HG02798 (cell line): Measurements from ENCODE around the gene EFCAB11.

ENCODE experiments used
- ATAC-seq: cut with Tn5 transposase; IDR thresholded peaks from one replicate; pipeline ENCODE4 v1.9.1; 2021; ENCODE audit warnings: mild to moderate bottlenecking; ENCODE audit not compliant: unreplicated experiment, poor library complexity

The EFCAB11 gene

GRCh38 chr14:89781046-89781445 lies 173.5 kb downstream of the EFCAB11 start:
- ATAC-seq: no peak

- ATAC-seq: no peak
Measured at GRCh38 chr14:89779707-89780106, 174.8 kb downstream of the EFCAB11 start.

- no peak for ATAC-seq
Measured at GRCh38 chr14:89775946-89776345, 178.6 kb downstream of the EFCAB11 start.

GRCh38 chr14:89775151-89775550 lies 179.4 kb downstream of the EFCAB11 start:
- no peak for ATAC-seq

- peak; percentile 83 for ATAC-seq
Measured at GRCh38 chr14:89773644-89774316, 180.8 kb downstream of the EFCAB11 start.

GRCh38 chr14:89773151-89773550 lies 181.4 kb downstream of the EFCAB11 start:
- ATAC-seq: peak; percentile 59

GRCh38 chr14:89771251-89771650 lies 183.3 kb downstream of the EFCAB11 start:
- no peak for ATAC-seq

GRCh38 chr14:89767861-89768268 lies 186.7 kb downstream of the EFCAB11 start:
- peak; percentile 84 for ATAC-seq

GRCh38 chr14:89767131-89767530 lies 187.4 kb downstream of the EFCAB11 start:
- no peak for ATAC-seq

- ATAC-seq: no peak
Measured at GRCh38 chr14:89765346-89765745, 189.2 kb downstream of the EFCAB11 start.

- ATAC-seq: no peak
Measured at GRCh38 chr14:89760086-89760485, 194.4 kb downstream of the EFCAB11 start.

- ATAC-seq: no peak
Measured at GRCh38 chr14:89757313-89757939, 197.1 kb downstream of the EFCAB11 start.

GRCh38 chr14:89755816-89756215 lies 198.7 kb downstream of the EFCAB11 start:
- ATAC-seq: no peak

- no peak for ATAC-seq
Measured at GRCh38 chr14:89753828-89754412, 200.6 kb downstream of the EFCAB11 start.

GRCh38 chr14:89750908-89751392 lies 203.6 kb downstream of the EFCAB11 start:
- ATAC-seq: no peak

GRCh38 chr14:89750281-89750755 lies 204.2 kb downstream of the EFCAB11 start:
- no peak for ATAC-seq

GRCh38 chr14:89748004-89748403 lies 206.5 kb downstream of the EFCAB11 start:
- ATAC-seq: no peak

GRCh38 chr14:89747126-89747525 lies 207.4 kb downstream of the EFCAB11 start:
- ATAC-seq: no peak

GRCh38 chr14:89746654-89747053 lies 207.9 kb downstream of the EFCAB11 start:
- no peak for ATAC-seq

- ATAC-seq: no peak
Measured at GRCh38 chr14:89746135-89746534, 208.4 kb downstream of the EFCAB11 start.
